Neural progenitor cell (in vitro differentiated cells): ENCODE measurements around the gene ASCC2.

ENCODE experiments used
- CTCF ChIP-seq: fragments of 200-600 bp; sonication (generic); IDR thresholded peaks from 2 replicates; pipeline ENCODE4 v1.5.1; 2017; ENCODE audit warnings: antibody characterized with exemption, mild to moderate bottlenecking
- EZH2 ChIP-seq: fragments of 200-600 bp; sonication (generic); IDR thresholded peaks from 2 replicates; pipeline ENCODE4 v1.6.1; 2017; ENCODE audit warnings: antibody characterized with exemption, mild to moderate bottlenecking, moderate library complexity
- EZH2phosphoT487 ChIP-seq: fragments of 200-600 bp; sonication (generic); IDR thresholded peaks from 2 replicates; pipeline ENCODE4 v1.6.1; 2017; ENCODE audit warnings: antibody characterized with exemption

- TF ChIP-seq EZH2 (no peak), CTCF (no peak), EZH2phosphoT487 (no peak)
Measured at GRCh38 chr22:29816128-29816527, 21.9 kb downstream of the ASCC2 start.
